ENCODE measurements around the gene PTPRN2.

Gene PTPRN2

GRCh38 chr7:157977306-157977705, 610.3 kb downstream of the PTPRN2 start:
- no peak for TF ChIP-seq CTCF (IDR thresholded peaks at IDR 0.05; ENCODE audit: borderline replicate concordance, insufficient read depth, low read depth, low read length)

GRCh38 chr7:157976406-157976805, 611.2 kb downstream of the PTPRN2 start:
- H3K4me3 ChIP-seq (ENCODE audit: low read depth, low read length): no peak overlapping the region
- no peak for TF ChIP-seq CTCF (IDR thresholded peaks at IDR 0.05; ENCODE audit: borderline replicate concordance, insufficient read depth, low read depth, low read length)

More at GRCh38 chr7:157977306-157977705, 610.3 kb downstream of the PTPRN2 start:
- H3K4me3 ChIP-seq (ENCODE audit: low read depth, low read length): no peak overlapping the region

- H3K4me3 ChIP-seq (ENCODE audit: low read depth, low read length): no peak overlapping the region
- TF ChIP-seq CTCF (IDR thresholded peaks at IDR 0.05; ENCODE audit: borderline replicate concordance, insufficient read depth, low read depth, low read length): no peak
Measured at GRCh38 chr7:157975401-157976372, 611.9 kb downstream of the PTPRN2 start.

- TF ChIP-seq CTCF (IDR thresholded peaks at IDR 0.05; ENCODE audit: borderline replicate concordance, insufficient read depth, low read depth, low read length): no peak
- H3K4me3 ChIP-seq (ENCODE audit: low read depth, low read length): no peak overlapping the region
Measured at GRCh38 chr7:157974678-157975230, 612.9 kb downstream of the PTPRN2 start.

GRCh38 chr7:157973971-157974677, 613.5 kb downstream of the PTPRN2 start:
- H3K4me3 ChIP-seq (ENCODE audit: low read depth, low read length): no peak overlapping the region
- TF ChIP-seq CTCF (IDR thresholded peaks at IDR 0.05; ENCODE audit: borderline replicate concordance, insufficient read depth, low read depth, low read length): no peak

- TF ChIP-seq CTCF (IDR thresholded peaks at IDR 0.05; ENCODE audit: borderline replicate concordance, insufficient read depth, low read depth, low read length): no peak
Measured at GRCh38 chr7:157972914-157973313, 614.7 kb downstream of the PTPRN2 start.

More at GRCh38 chr7:157972914-157973313, 614.7 kb downstream of the PTPRN2 start:
- H3K4me3 ChIP-seq (ENCODE audit: low read depth, low read length): no peak overlapping the region
